ENCODE measurements around the gene MLLT10. TPM values are rescaled to one million over a fixed set of nuclear protein-coding genes. Genes with fewer than 3 reads are reported as not detected.

MLLT10 gene
- total and polyA plus RNA-seq, 2 of the 8 experiments (the other 6 are each of a cell fraction or from before 2014, with no cell fraction given) = 53.1 to 62.1 TPM

GRCh38 chr10:21511095-21511570 is 22.9 kb upstream of the MLLT10 start (continued):
- TF ChIP-seq CHD7 (IDR thresholded peaks at IDR 0.05; ENCODE audit: insufficient replicate concordance, low read length) = no peak
- TF ChIP-seq POLR2A (IDR thresholded peaks at IDR 0.05; ENCODE audit: control extremely low read depth in 1 of 2, low read depth in 2 of 2, low read length in 2 of 2) = no peak
- TF ChIP-seq POLR2AphosphoS5 (IDR thresholded peaks at IDR 0.05; ENCODE audit: low read depth, low read length) = no peak
- no peak for TF ChIP-seq NANOG (IDR thresholded peaks at IDR 0.05; ENCODE audit: insufficient read depth, low read depth, low read length, poor library complexity, severe bottlenecking)
- no peak for TF ChIP-seq BCL11A (IDR thresholded peaks at IDR 0.05; ENCODE audit: low read depth in 2 of 2, low read length in 2 of 2)
- no peak for TF ChIP-seq JUN (IDR thresholded peaks at IDR 0.05; ENCODE audit: low read depth, low read length)
- TF ChIP-seq SIX5 (IDR thresholded peaks at IDR 0.05; ENCODE audit: low read depth, low read length) = no peak
- TF ChIP-seq SP2 (IDR thresholded peaks at IDR 0.05; ENCODE audit: low read length) = no peak
- TF ChIP-seq CHD2 (IDR thresholded peaks at IDR 0.05; ENCODE audit: low read length) = no peak
- TF ChIP-seq SAP30 (IDR thresholded peaks at IDR 0.05; ENCODE audit: insufficient read depth, insufficient replicate concordance, low read length) = no peak
- TF ChIP-seq ATF2 (IDR thresholded peaks at IDR 0.05; ENCODE audit: low read length) = no peak
